ENCODE data around the gene ZDHHC22. TPM values are rescaled to one million over a fixed set of nuclear protein-coding genes. Genes with fewer than 3 reads are reported as not detected.

Gene ZDHHC22
- total RNA-seq, 2 experiments from 2014 or later = not detected

DNA sequence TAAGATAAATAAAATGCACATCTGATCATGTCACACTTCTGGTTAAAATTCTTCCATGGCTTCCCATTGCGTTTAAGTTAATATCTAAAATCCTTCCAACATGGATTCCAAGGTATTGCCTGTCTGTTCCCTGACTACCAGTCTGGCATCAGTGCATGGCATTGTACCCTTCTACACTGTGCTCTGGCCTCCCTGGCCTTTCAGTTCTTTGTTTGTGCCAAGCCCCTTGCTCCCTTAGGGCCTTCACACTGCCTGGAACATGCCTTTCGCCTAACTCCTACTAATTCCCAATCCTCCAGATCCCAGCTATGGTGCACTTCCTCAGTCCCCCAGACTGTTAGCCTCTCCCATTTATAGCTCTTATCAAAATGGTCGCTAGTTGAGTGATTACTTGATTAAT lies 37.2 kb downstream of the ZDHHC22 start:
- POLR2A ChIA-PET = no interaction called here
- CTCF ChIA-PET = interaction anchor here (0.7 to 1.5 kb wide), 3 partner anchors 20 to 208 kb away, joined by 3 to 5 read pairs (median 4); no protein-coding TSS in a partner anchor
- Mint-ChIP-seq H3K27me3 (no peaks in the 10 kb centered on the region), H3K4me3 (no peak overlapping the region), H3K27ac (no peak overlapping the region), H3K9me3 (no peaks in the 10 kb centered on the region), H3K4me1 (peaks cover 17% of the 10 kb centered on the region), H3K36me3 (ENCODE audit: low read depth) (peaks cover 12% of the 10 kb centered on the region)
- DNase-seq = no peak

- no peak for DNase-seq
- ChIA-PET CTCF (interaction anchor here (1.5 kb wide), 1 partner anchor 33 kb away, joined by 4 read pairs; no protein-coding TSS in a partner anchor), POLR2A (no interaction called here)
- Mint-ChIP-seq H3K27ac (no peak overlapping the region), H3K4me3 (no peak overlapping the region), H3K4me1 (peaks cover 22% of the 10 kb centered on the region), H3K36me3 (ENCODE audit: low read depth) (peaks cover 10% of the 10 kb centered on the region), H3K9me3 (no peaks in the 10 kb centered on the region), H3K27me3 (no peaks in the 10 kb centered on the region)
Observed at GRCh38 chr14:77103951-77104350, 37.6 kb downstream of the ZDHHC22 start.

DNA sequence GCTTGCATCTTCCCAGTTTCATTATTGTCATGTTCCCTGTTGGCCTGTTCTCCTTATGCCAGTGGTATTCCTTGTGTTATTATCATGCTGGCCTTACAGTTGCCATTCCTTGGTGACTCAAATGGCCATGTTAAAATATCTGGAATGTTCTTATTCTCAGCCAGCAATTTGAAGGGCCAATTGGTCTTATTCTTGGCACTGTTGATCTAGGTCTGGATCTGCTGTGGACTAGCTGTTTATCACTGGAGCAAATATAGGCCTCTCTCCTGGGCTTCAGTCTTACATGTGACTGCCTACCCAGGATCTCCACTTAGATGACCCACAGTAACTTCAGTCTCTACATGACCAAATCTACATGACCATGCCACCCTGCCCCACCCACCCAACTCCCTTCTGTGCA lies 38.1 kb downstream of the ZDHHC22 start:
- POLR2A ChIA-PET = no interaction called here
- peaks cover 25% of the 10 kb centered on the region for H3K4me1 Mint-ChIP-seq
- H3K4me3 Mint-ChIP-seq = no peak overlapping the region
- no peak for DNase-seq
- CTCF ChIA-PET = interaction anchor here (1.5 kb wide), 1 partner anchor 33 kb away, joined by 4 read pairs; no protein-coding TSS in a partner anchor
- peaks cover 6% of the 10 kb centered on the region for H3K36me3 Mint-ChIP-seq (ENCODE audit: low read depth)
- no peaks in the 10 kb centered on the region for H3K9me3 Mint-ChIP-seq
- no peaks in the 10 kb centered on the region for H3K27me3 Mint-ChIP-seq
- no peak overlapping the region for H3K27ac Mint-ChIP-seq

DNA sequence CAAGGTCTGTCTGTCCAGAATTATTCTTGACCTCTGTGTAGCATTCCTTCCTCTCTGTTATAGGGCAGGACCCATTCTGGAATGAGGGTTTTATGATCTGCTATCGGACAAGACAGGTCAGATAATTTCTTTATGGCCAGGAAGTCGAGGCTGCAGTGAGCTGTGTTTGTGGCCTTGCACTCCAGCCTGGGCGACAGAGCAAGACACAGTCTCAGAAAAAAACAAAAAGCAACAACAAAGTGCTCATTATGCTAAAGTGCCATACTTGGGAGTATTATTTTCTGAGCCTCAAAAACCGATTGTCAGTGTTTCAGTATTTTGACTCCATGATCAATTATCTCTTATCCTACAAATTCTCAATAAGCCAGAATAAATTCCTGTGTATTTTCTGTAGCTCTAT lies 39.4 kb downstream of the ZDHHC22 start:
- Mint-ChIP-seq H3K4me3 (no peak overlapping the region), H3K27me3 (no peaks in the 10 kb centered on the region), H3K27ac (no peak overlapping the region), H3K9me3 (no peaks in the 10 kb centered on the region), H3K4me1 (peaks cover 34% of the 10 kb centered on the region), H3K36me3 (ENCODE audit: low read depth) (peaks cover 2% of the 10 kb centered on the region)
- POLR2A ChIA-PET = no interaction called here
- CTCF ChIA-PET = interaction anchor here (0.6 to 1.7 kb wide), 2 partner anchors 22 to 197 kb away, joined by 4 read pairs; no protein-coding TSS in a partner anchor
- DNase-seq = no peak

GRCh38 chr14:77100961-77101360 lies 40.6 kb downstream of the ZDHHC22 start:
- Mint-ChIP-seq H3K9me3 (no peaks in the 10 kb centered on the region), H3K27ac (no peak overlapping the region), H3K27me3 (no peaks in the 10 kb centered on the region), H3K4me3 (no peak overlapping the region), H3K4me1 (peaks cover 43% of the 10 kb centered on the region), H3K36me3 (ENCODE audit: low read depth) (peaks cover 2% of the 10 kb centered on the region)
- ChIA-PET POLR2A (no interaction called here), CTCF (interaction anchor here (1.0 to 1.3 kb wide), 2 partner anchors 16 to 233 kb away, joined by 3 read pairs; no protein-coding TSS in a partner anchor)
- no peak for DNase-seq

GRCh38 chr14:77099425-77100167 lies 42.0 kb downstream of the ZDHHC22 start:
- Mint-ChIP-seq H3K36me3 (ENCODE audit: low read depth) (peaks cover 2% of the 10 kb centered on the region), H3K4me1 (peaks cover 48% of the 10 kb centered on the region), H3K4me3 (peak overlapping the region; percentile 98), H3K9me3 (no peaks in the 10 kb centered on the region), H3K27me3 (no peaks in the 10 kb centered on the region), H3K27ac (peak overlapping the region; percentile 26)
- POLR2A ChIA-PET = interaction anchor here (0.7 kb wide), 1 partner anchor 13 kb away, joined by 4 read pairs; no protein-coding TSS in a partner anchor
- CTCF ChIA-PET = interaction anchor here (0.6 to 2.3 kb wide), 7 partner anchors 20 to 231 kb away, joined by 3 to 11 read pairs (median 3); no protein-coding TSS in a partner anchor
- DNase-seq = no peak

GRCh38 chr14:77098529-77099353 lies 42.9 kb downstream of the ZDHHC22 start:
- Mint-ChIP-seq H3K27me3 (peaks cover under 1% of the 10 kb centered on the region), H3K4me3 (peak overlapping the region; percentile 98), H3K36me3 (ENCODE audit: low read depth) (peaks cover 2% of the 10 kb centered on the region), H3K27ac (peak overlapping the region; percentile 95), H3K4me1 (peaks cover 48% of the 10 kb centered on the region), H3K9me3 (no peaks in the 10 kb centered on the region)
- ChIA-PET POLR2A (interaction anchor here (0.7 to 1.0 kb wide), 3 partner anchors 14 to 232 kb away, joined by 3 to 5 read pairs (median 4); no protein-coding TSS in a partner anchor), CTCF (interaction anchor here (0.6 to 2.3 kb wide), 7 partner anchors 21 to 230 kb away, joined by 3 to 11 read pairs (median 4); no protein-coding TSS in a partner anchor)
- DNase-seq = peak; percentile 34

- H3K36me3 Mint-ChIP-seq (ENCODE audit: low read depth) = peaks cover 2% of the 10 kb centered on the region
- ChIA-PET CTCF (interaction anchor here (0.6 to 2.3 kb wide), 9 partner anchors 15 to 226 kb away, joined by 3 to 11 read pairs (median 4); no protein-coding TSS in a partner anchor), POLR2A (interaction anchor here (0.7 to 1.0 kb wide), 2 partner anchors 23 to 231 kb away, joined by 3 to 5 read pairs; no protein-coding TSS in a partner anchor)
- H3K4me3 Mint-ChIP-seq = peak within 1 kb of the TSS; percentile 98
- peak; percentile 100 for DNase-seq
- peaks cover 6% of the 10 kb centered on the region for H3K27me3 Mint-ChIP-seq
- peak within 1 kb of the TSS; percentile 95 for H3K27ac Mint-ChIP-seq
- H3K9me3 Mint-ChIP-seq = no peaks in the 10 kb centered on the region
- peaks cover 48% of the 10 kb centered on the region for H3K4me1 Mint-ChIP-seq
Observed at GRCh38 chr14:77097700-77098528, 43.7 kb downstream of the ZDHHC22 start, which contains the start of gene CIPC. TSS of gene CIPC (plus strand) at chr14:77098258. CDS start at chr14:77105709, 7,451 bp downstream.

DNA sequence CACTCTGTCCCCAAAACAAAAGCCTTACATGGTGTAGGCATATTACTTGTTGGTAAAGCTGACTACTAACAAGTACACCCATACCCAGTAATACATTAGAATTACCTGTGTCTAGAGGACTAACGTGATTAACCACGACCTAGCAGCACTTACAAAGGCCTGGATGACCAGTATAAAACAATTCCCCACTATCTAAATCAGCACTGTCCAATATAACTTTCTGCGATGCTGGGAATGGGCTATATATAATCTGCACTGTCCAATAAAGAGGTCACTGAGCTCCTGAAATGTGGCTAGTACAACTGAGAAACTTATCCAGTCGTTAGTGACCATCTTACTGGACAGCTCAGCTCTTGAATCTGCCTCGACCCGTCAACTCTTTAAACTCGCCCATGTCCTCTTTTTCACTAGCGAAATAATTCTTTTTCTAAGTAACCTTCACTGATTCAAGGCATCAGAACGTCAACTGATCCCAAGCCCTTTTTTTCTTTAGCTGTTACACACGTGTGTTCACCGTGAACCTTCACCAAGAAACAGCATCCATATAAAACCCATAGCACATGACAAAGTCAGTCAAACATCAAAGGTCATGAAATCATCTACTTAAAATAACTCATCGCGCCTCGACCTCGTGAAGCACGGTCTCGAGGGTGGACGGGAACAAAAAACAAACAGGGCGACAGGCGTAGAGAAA lies 44.4 kb downstream of the ZDHHC22 start:
- peaks cover 6% of the 10 kb centered on the region for H3K27me3 Mint-ChIP-seq
- H3K4me1 Mint-ChIP-seq = peaks cover 48% of the 10 kb centered on the region
- POLR2A ChIA-PET = no interaction called here
- peak overlapping the region; percentile 95 for H3K27ac Mint-ChIP-seq
- no peak for DNase-seq
- no peaks in the 10 kb centered on the region for H3K9me3 Mint-ChIP-seq
- peaks cover 2% of the 10 kb centered on the region for H3K36me3 Mint-ChIP-seq (ENCODE audit: low read depth)
- CTCF ChIA-PET = interaction anchor here (0.6 to 2.0 kb wide), 6 partner anchors 14 to 224 kb away, joined by 3 to 5 read pairs (median 3); no protein-coding TSS in a partner anchor
- H3K4me3 Mint-ChIP-seq = peak overlapping the region; percentile 98

DNA sequence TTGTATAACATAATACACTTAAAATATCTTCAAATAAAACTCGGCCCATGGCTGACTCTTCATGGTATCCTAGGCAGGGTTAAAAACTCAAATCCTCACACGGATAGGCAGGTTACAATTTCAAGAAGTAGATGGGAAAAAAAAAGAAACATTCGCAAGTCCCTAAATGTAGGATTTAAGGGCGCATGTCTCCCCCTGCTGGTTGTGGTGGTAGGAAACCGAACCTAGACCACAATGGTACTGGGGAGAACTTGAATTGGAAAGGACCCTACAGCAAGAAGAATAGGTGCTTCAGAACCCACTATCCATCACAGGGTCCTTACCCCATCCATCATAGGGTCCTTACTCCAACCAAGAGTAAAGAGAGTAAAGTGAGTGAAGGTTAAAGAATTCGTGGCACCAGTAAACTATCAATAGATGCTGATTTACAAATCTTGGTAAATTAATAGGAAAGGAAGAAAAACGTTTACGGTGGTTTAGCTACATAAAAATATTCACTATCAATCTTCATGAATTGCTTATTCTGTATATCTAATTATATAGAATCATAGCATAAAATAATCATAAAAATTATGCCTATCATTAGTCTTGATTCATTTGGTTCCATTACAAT lies 46.8 kb downstream of the ZDHHC22 start:
- ChIA-PET CTCF (interaction anchor here (1.8 kb wide), 1 partner anchor 9 kb away, joined by 5 read pairs; no protein-coding TSS in a partner anchor), POLR2A (no interaction called here)
- Mint-ChIP-seq H3K4me3 (no peak overlapping the region), H3K36me3 (ENCODE audit: low read depth) (peaks cover 7% of the 10 kb centered on the region), H3K27ac (no peak overlapping the region), H3K4me1 (peaks cover 36% of the 10 kb centered on the region), H3K9me3 (peaks cover 13% of the 10 kb centered on the region), H3K27me3 (peaks cover 8% of the 10 kb centered on the region)
- peak; percentile 86 for DNase-seq

GRCh38 chr14:77092676-77093075 lies 48.9 kb downstream of the ZDHHC22 start:
- DNase-seq = no peak
- CTCF ChIA-PET = interaction anchor here (1.7 kb wide), 1 partner anchor 22 kb away, joined by 5 read pairs; no protein-coding TSS in a partner anchor
- Mint-ChIP-seq H3K27me3 (peaks cover 8% of the 10 kb centered on the region), H3K4me1 (peaks cover 26% of the 10 kb centered on the region), H3K4me3 (no peak overlapping the region), H3K27ac (no peak overlapping the region), H3K36me3 (ENCODE audit: low read depth) (peaks cover 7% of the 10 kb centered on the region), H3K9me3 (peaks cover 13% of the 10 kb centered on the region)
- POLR2A ChIA-PET = no interaction called here

Data from activated CD4-positive, alpha-beta T cell treated with anti-CD3 and anti-CD28 coated beads, Interleukin-2, amount 10 ng/mL, durations not matched to agents 7 days and 5 days (primary cell).